Pancreas (tissue), 10 donors: ENCODE measurements around the gene ANKRD29. TPM values are rescaled to one million over a fixed set of nuclear protein-coding genes. Genes with fewer than 3 reads are reported as not detected.

Source experiments
- ATAC-seq, 4 donors: fragments of 200-7000 bp; cut with Tn5 transposase; one replicate each; pipeline versions ENCODE4 v1.8.0 to v1.9.1; 2020; ENCODE audit warnings: mild to moderate bottlenecking in 4 of 4, moderate library complexity in 4 of 4
- DNase-seq, 6 donors: peaks; one replicate each; pipeline ENCODE4 v3.0.0-alpha.2; 2020
- FAIRE-seq: peaks from 2 replicates; lab custom pipeline; 2012; peaks lifted over from hg19 to GRCh38; lab: Jason Lieb, UNC
- H3K27ac ChIP-seq, 4 donors: fragments of 200-600 bp; sonication (generic); 1 replicate in 3 of 4; 2 replicates in 1 of 4; pipeline versions ENCODE4 v1.5.0 to v1.8.0; 2020
- H3K27me3 ChIP-seq, 4 donors: fragments of 200-600 bp; one replicate each; pipeline ENCODE4 v1.8.0; 2021
- H3K36me3 ChIP-seq, 3 donors: fragments of 200-600 bp; sonication (generic) in 1 of 3; one replicate each; pipeline versions ENCODE4 v1.5.0 to v1.8.0; 2020 to 2021
- H3K4me1 ChIP-seq, 3 donors: fragments of 200-600 bp; one replicate each; pipeline ENCODE4 v1.8.0; 2021
- H3K4me3 ChIP-seq, 4 donors: fragments of 200-600 bp; sonication (generic) in 2 of 4; one replicate each; pipeline versions ENCODE4 v1.5.0 to v1.8.0; 2020 to 2021
- H3K9me3 ChIP-seq, 4 donors: fragments of 200-600 bp; one replicate each; pipeline ENCODE4 v1.8.0; 2021
- WGBS, 2 donors: extraction: QIAGEN DNeasy Blood & Tissue Kit; methylation state at CpG; one replicate each; pipeline ENCODE4 v1.1.7; 2013; 5-methylcytosine and 5-hydroxymethylcytosine counted together
- intact Hi-C, 3 donors: fragments of 100-400 bp; cut with DNase I; formaldehyde crosslinking; loops; one replicate each; pipeline versions ENCODE4 v1.11.1 to v1.14.2; 2022
- polyA plus RNA-seq, 2 donors: library from polyadenylated mRNA; stranded (reverse); fragments of 200-250 nt; gene quantifications; one replicate each; pipeline ENCODE4 v1.2.3, GENCODE V29; 2013
- total RNA-seq, 6 donors: library from RNA; stranded (reverse); fragmentation: NEBNext Ultra II Directional in 4 of 6; extraction: Animal tissue kit (Norgen Biotek cat#: 25700) in 4 of 6; gene quantifications; one replicate each; pipeline versions ENCODE4 v1.2.1 to v1.2.4, GENCODE V29; 2021 to 2023
- TF ChIP-seq, protein P1 (sequence below), 4 donors: fragments of 200-600 bp; sonication (generic) in 3 of 4; IDR thresholded peaks; one replicate each; pipeline versions ENCODE4 v1.5.0 to v1.8.0; 2021; ENCODE audit warnings: antibody characterized with exemption in 4 of 4
- donor health status: healthy with polysubstance abuse.
- donor health status: DM: no; HTN: no; CAD: no; lungs with moderate emphysema.
- donor health status: DM: no; HTN: no; CAD: no.
- donor health status: control.
- donor health status: control.
- donor health status: Bipolar disorder and iron deficiency.
- donor health status: DM: yes; HTN: yes; CAD: no.
- donor health status: DM: no; HTN: no; CAD: no.
- donor health status: DM: no; HTN: no; CAD: no.
- donor health status: DM: yes; HTN: yes; CAD: no.

Gene ANKRD29
- total and polyA plus RNA-seq, 8 donors: 0.24 to 2.0 (median 0.65) TPM

DNA sequence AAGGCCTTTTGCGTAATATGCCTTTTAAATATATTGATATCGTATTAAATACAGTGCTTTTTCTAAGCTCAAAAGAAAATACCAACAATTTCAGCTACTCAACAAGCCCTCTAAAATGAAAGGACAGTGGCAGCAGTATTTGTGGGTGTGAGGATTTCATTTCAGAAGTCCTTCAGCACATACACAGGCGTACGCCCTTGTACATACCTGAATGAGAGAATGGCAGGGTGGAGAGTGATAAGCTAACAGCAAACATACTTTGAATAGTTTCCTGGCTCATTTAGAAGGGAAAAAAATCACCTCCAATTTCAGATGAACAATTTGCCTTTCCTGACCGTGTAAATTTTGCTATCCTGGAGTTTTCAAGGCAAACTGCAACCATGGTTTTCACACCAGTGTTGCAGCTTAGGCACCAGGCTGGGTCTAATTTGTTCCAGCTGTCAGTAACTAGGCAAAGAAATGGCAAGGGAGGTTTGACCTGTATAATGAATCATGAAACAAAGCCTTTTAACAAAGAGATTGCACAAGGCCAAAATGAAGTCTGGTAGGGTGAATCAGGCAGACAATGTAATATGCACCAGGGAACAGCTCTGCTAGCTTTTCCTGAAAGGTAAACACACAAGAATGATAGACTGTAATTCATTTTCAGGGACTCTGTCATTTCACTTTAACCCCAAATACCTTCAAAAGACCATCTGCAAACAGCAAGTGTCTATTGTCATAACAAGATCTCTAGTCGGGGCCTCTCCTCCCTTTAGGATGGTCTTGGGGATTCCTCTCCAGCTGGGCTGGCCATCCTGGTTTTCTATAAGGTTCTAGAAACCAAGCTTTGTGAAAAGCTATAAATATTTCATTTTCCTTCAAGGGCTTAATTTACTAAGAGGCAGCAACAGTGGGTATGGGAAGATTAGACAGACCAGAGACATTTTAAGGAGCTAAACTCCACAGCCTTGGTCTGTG lies 11.5 kb downstream of the ANKRD29 start:
- intact Hi-C loops: no loop called here
- no peaks in the 10 kb centered on the region for H3K27me3 ChIP-seq
- H3K4me1 ChIP-seq: peaks cover 0 to 3% (median 0%) of the 10 kb centered on the region in 3 donors

GRCh38 chr18:23648940-23649607 lies 13.6 kb downstream of the ANKRD29 start:
- intact Hi-C loops: no loop called here
- Histone ChIP-seq H3K4me1 (peaks cover 0 to 3% (median 0%) of the 10 kb centered on the region in 3 donors), H3K4me3 (no peak overlapping the region), H3K36me3 (no peaks in the 10 kb centered on the region), H3K9me3 (no peaks in the 10 kb centered on the region), H3K27me3 (no peaks in the 10 kb centered on the region), H3K27ac (no peak overlapping the region)
- no peak for ATAC-seq
- 74 to 78% methylated on average over 8 of the region's 8 CpGs for WGBS, 2 donors
- TF ChIP-seq, protein P1, sequence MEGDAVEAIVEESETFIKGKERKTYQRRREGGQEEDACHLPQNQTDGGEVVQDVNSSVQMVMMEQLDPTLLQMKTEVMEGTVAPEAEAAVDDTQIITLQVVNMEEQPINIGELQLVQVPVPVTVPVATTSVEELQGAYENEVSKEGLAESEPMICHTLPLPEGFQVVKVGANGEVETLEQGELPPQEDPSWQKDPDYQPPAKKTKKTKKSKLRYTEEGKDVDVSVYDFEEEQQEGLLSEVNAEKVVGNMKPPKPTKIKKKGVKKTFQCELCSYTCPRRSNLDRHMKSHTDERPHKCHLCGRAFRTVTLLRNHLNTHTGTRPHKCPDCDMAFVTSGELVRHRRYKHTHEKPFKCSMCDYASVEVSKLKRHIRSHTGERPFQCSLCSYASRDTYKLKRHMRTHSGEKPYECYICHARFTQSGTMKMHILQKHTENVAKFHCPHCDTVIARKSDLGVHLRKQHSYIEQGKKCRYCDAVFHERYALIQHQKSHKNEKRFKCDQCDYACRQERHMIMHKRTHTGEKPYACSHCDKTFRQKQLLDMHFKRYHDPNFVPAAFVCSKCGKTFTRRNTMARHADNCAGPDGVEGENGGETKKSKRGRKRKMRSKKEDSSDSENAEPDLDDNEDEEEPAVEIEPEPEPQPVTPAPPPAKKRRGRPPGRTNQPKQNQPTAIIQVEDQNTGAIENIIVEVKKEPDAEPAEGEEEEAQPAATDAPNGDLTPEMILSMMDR (IDR thresholded peaks at IDR 0.05): no peak
- no peak for FAIRE-seq
- DNase-seq: no peak

More for the DNA sequence above, 11.5 kb downstream of the ANKRD29 start:
- ATAC-seq (peak in 3 of 4 donors; percentile 65 to 86 (median 74)), FAIRE-seq (no peak), DNase-seq (no peak)
- WGBS, 2 donors: 58 to 67% methylated on average over 6 of the region's 6 CpGs
- peak overlapping the region in 1 of 4 donors; percentile 7 for H3K27ac ChIP-seq
- no peak overlapping the region for H3K4me3 ChIP-seq
- no peaks in the 10 kb centered on the region for H3K9me3 ChIP-seq
- TF ChIP-seq, protein P1 (IDR thresholded peaks at IDR 0.05): no peak
- no peaks in the 10 kb centered on the region for H3K36me3 ChIP-seq

GRCh38 chr18:23648456-23648855 lies 14.3 kb downstream of the ANKRD29 start:
- FAIRE-seq: no peak

DNA sequence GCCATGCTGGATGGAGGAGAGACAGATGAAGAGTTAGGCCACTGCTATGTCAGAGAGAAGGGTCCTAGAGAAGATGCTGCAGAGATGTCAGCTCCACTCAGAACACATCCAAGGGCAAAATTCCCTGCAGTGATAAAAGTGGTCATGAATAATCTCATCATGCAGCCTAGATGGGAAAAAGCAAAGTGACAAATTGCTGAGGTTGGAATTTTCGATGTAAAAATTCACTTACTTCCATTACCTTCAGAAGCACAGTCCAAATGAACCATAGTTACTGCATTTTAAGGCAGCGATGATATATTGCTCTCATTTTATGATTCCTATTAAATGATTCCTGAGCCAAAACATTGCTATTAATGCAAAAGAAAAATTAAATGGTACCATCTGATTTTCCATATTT lies 16.4 kb downstream of the ANKRD29 start:
- Histone ChIP-seq H3K9me3 (no peaks in the 10 kb centered on the region), H3K27me3 (no peaks in the 10 kb centered on the region), H3K36me3 (no peaks in the 10 kb centered on the region), H3K27ac (no peak overlapping the region), H3K4me1 (peaks cover 0 to 3% (median 0%) of the 10 kb centered on the region in 3 donors), H3K4me3 (no peak overlapping the region)
- FAIRE-seq (no peak), ATAC-seq (no peak), DNase-seq (no peak)
- intact Hi-C loops: no loop called here
- TF ChIP-seq, protein P1 (IDR thresholded peaks at IDR 0.05): no peak
- 77 to 78% methylated on average over 2 of the region's 2 CpGs for WGBS, 2 donors

More at GRCh38 chr18:23648456-23648855, 14.3 kb downstream of the ANKRD29 start:
- ATAC-seq: no peak
- no peak for DNase-seq
- WGBS, 2 donors: 81 to 82% methylated on average over 3 of the region's 3 CpGs
- TF ChIP-seq, protein P1 (IDR thresholded peaks at IDR 0.05): no peak
- no peaks in the 10 kb centered on the region for H3K36me3 ChIP-seq
- H3K27ac ChIP-seq: no peak overlapping the region
- peaks cover 0 to 3% (median 0%) of the 10 kb centered on the region in 3 donors for H3K4me1 ChIP-seq
- H3K9me3 ChIP-seq: no peaks in the 10 kb centered on the region
- intact Hi-C loops: no loop called here
- no peaks in the 10 kb centered on the region for H3K27me3 ChIP-seq
- no peak overlapping the region for H3K4me3 ChIP-seq
